ENCODE measurements around the gene SLC6A11.

SLC6A11 gene

GRCh38 chr3:10858091-10858490, 42.1 kb downstream of the SLC6A11 start:
- Histone ChIP-seq H4K8ac (ENCODE audit: low read length) (no peak overlapping the region), H3K9ac (ENCODE audit: low read length) (no peak overlapping the region), H3K23ac (ENCODE audit: low read length in 2 of 2) (no peak overlapping the region), H3K27ac (ENCODE audit: low read length, poor library complexity, severe bottlenecking) (no peak overlapping the region), H3K36me3 (ENCODE audit: control insufficient read depth in 1 of 2, insufficient read depth in 2 of 2, low read depth in 1 of 2, low read length in 2 of 2) (no peaks in the 10 kb centered on the region), H2AFZ (ENCODE audit: low read depth, low read length) (no peak overlapping the region), H3K27me3 (ENCODE audit: control insufficient read depth in 1 of 2, insufficient read depth in 1 of 2, low read length in 2 of 2) (peaks cover 0 to 34% of the 10 kb centered on the region in 2 experiments), H2BK120ac (ENCODE audit: low read depth, low read length) (no peak overlapping the region), H3K4ac (ENCODE audit: low read depth in 1 of 2, low read length in 2 of 2) (no peak overlapping the region), H2BK12ac (ENCODE audit: low read length in 2 of 2) (no peak overlapping the region), H2BK15ac (ENCODE audit: low read depth, poor library complexity, severe bottlenecking) (no peak overlapping the region), H3K79me1 (replicated peaks; ENCODE audit: low read length, poor library complexity, severe bottlenecking) (no peaks in the 10 kb centered on the region), H2BK5ac (ENCODE audit: low read depth, low read length, poor library complexity, severe bottlenecking) (no peak overlapping the region), H3K14ac (ENCODE audit: low read length in 2 of 2) (no peak overlapping the region), H2AK5ac (ENCODE audit: low read length, severe bottlenecking) (no peak overlapping the region), H3K9me3 (ENCODE audit: control insufficient read depth, low read length) (no peaks in the 10 kb centered on the region), H3K18ac (ENCODE audit: low read depth in 1 of 2, low read length in 2 of 2) (no peak overlapping the region), H3K4me3 (ENCODE audit: insufficient read depth in 1 of 2, low read depth in 1 of 2, low read length in 2 of 2) (no peak overlapping the region), H4K91ac (ENCODE audit: low read length) (no peak overlapping the region), H3K4me1 (ENCODE audit: control insufficient read depth, insufficient read depth, low read depth, low read length) (peaks cover 1% of the 10 kb centered on the region), H3K4me2 (ENCODE audit: low read length, poor library complexity, severe bottlenecking) (no peak overlapping the region)
- DNase-seq, result no peak
- WGBS, result 86% methylated on average over 1 of the region's 3 CpGs

DNA sequence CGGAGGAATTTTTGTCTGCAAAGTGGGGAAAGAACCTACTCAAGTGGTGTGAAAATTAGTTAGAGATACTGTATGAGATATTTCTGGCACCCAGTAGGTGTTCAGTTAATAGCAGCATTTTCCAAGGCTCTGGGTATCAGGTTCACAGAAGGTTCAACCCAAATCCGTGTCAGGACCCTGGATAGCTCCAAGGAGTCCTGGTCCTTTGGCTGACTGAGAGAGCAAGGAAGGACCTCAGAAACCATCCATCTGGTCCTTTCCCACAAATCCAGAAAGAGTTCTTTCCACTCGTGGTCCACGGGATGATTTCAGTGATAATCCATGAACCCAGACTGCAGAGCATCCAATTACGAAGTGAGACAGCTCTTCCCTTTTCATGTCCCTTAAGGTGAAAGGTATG, 51.4 kb downstream of the SLC6A11 start:
- Histone ChIP-seq H3K9me3 (ENCODE audit: control insufficient read depth, low read length) (no peaks in the 10 kb centered on the region), H4K8ac (ENCODE audit: low read length) (no peak overlapping the region), H2BK15ac (ENCODE audit: low read depth, poor library complexity, severe bottlenecking) (no peak overlapping the region), H2AK5ac (ENCODE audit: low read length, severe bottlenecking) (no peak overlapping the region), H3K79me1 (replicated peaks; ENCODE audit: low read length, poor library complexity, severe bottlenecking) (no peaks in the 10 kb centered on the region), H3K27ac (ENCODE audit: low read length, poor library complexity, severe bottlenecking) (no peak overlapping the region), H4K91ac (ENCODE audit: low read length) (no peak overlapping the region), H3K27me3 (ENCODE audit: control insufficient read depth in 1 of 2, insufficient read depth in 1 of 2, low read length in 2 of 2) (peaks cover 0 to 26% of the 10 kb centered on the region in 2 experiments), H3K23ac (ENCODE audit: low read length in 2 of 2) (no peak overlapping the region), H3K4ac (ENCODE audit: low read depth in 1 of 2, low read length in 2 of 2) (no peak overlapping the region), H3K4me3 (ENCODE audit: insufficient read depth in 1 of 2, low read depth in 1 of 2, low read length in 2 of 2) (no peak overlapping the region), H2BK120ac (ENCODE audit: low read depth, low read length) (no peak overlapping the region), H3K14ac (ENCODE audit: low read length in 2 of 2) (no peak overlapping the region), H3K36me3 (ENCODE audit: control insufficient read depth in 1 of 2, insufficient read depth in 2 of 2, low read depth in 1 of 2, low read length in 2 of 2) (no peaks in the 10 kb centered on the region), H2AFZ (ENCODE audit: low read depth, low read length) (no peak overlapping the region), H3K18ac (ENCODE audit: low read depth in 1 of 2, low read length in 2 of 2) (no peak overlapping the region), H3K4me2 (ENCODE audit: low read length, poor library complexity, severe bottlenecking) (no peak overlapping the region), H3K4me1 (ENCODE audit: control insufficient read depth, insufficient read depth, low read depth, low read length) (no peaks in the 10 kb centered on the region), H3K9ac (ENCODE audit: low read length) (no peak overlapping the region), H2BK12ac (ENCODE audit: low read length in 2 of 2) (no peak overlapping the region), H2BK5ac (ENCODE audit: low read depth, low read length, poor library complexity, severe bottlenecking) (no peak overlapping the region)
- DNase-seq, result no peak
- 65% methylated on average over 4 of the region's 5 CpGs for WGBS

DNA sequence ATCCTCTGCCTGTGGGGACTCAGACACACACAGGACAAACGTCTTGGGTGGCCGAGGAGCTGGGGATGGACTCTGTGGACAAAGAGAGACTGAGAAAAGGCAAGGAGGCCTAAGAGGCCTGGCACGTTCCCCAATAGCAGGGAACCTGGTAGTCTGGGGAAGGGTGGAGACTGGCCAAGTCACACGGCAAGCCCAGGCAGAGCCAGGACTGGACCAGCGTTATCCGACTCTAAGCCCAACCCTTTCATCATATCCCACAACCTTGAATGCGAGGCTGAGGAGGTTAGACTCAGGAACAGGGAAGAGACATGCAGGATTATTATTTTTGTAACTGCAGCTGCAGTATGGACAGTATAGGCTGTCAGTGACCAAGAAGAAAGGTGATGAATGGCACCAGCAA, 53.4 kb downstream of the SLC6A11 start:
- no peak overlapping the region for H2BK120ac ChIP-seq (ENCODE audit: low read depth, low read length)
- H3K36me3 ChIP-seq (ENCODE audit: control insufficient read depth in 1 of 2, insufficient read depth in 2 of 2, low read depth in 1 of 2, low read length in 2 of 2), result no peaks in the 10 kb centered on the region
- no peak overlapping the region for H3K4me3 ChIP-seq (ENCODE audit: insufficient read depth in 1 of 2, low read depth in 1 of 2, low read length in 2 of 2)
- H2BK5ac ChIP-seq (ENCODE audit: low read depth, low read length, poor library complexity, severe bottlenecking), result no peak overlapping the region
- no peak overlapping the region for H3K9ac ChIP-seq (ENCODE audit: low read length)
- no peak overlapping the region for H3K18ac ChIP-seq (ENCODE audit: low read depth in 1 of 2, low read length in 2 of 2)
- H3K4me1 ChIP-seq (ENCODE audit: control insufficient read depth, insufficient read depth, low read depth, low read length), result no peaks in the 10 kb centered on the region
- no peaks in the 10 kb centered on the region for H3K79me1 ChIP-seq (replicated peaks; ENCODE audit: low read length, poor library complexity, severe bottlenecking)
- no peak overlapping the region for H3K4me2 ChIP-seq (ENCODE audit: low read length, poor library complexity, severe bottlenecking)
- no peak overlapping the region for H3K27ac ChIP-seq (ENCODE audit: low read length, poor library complexity, severe bottlenecking)
- no peaks in the 10 kb centered on the region for H3K9me3 ChIP-seq (ENCODE audit: control insufficient read depth, low read length)
- no peak overlapping the region for H3K23ac ChIP-seq (ENCODE audit: low read length in 2 of 2)
- H4K91ac ChIP-seq (ENCODE audit: low read length), result no peak overlapping the region
- no peak for DNase-seq
- no peak overlapping the region for H2AK5ac ChIP-seq (ENCODE audit: low read length, severe bottlenecking)
- H2BK15ac ChIP-seq (ENCODE audit: low read depth, poor library complexity, severe bottlenecking), result no peak overlapping the region
- no peak overlapping the region for H2AFZ ChIP-seq (ENCODE audit: low read depth, low read length)
- H2BK12ac ChIP-seq (ENCODE audit: low read length in 2 of 2), result no peak overlapping the region
- H3K4ac ChIP-seq (ENCODE audit: low read depth in 1 of 2, low read length in 2 of 2), result no peak overlapping the region
- peaks cover 0 to 36% of the 10 kb centered on the region in 2 experiments for H3K27me3 ChIP-seq (ENCODE audit: control insufficient read depth in 1 of 2, insufficient read depth in 1 of 2, low read length in 2 of 2)
- 48% methylated on average over 6 of the region's 7 CpGs for WGBS
- H4K8ac ChIP-seq (ENCODE audit: low read length), result no peak overlapping the region
- H3K14ac ChIP-seq (ENCODE audit: low read length in 2 of 2), result no peak overlapping the region

- H2BK5ac ChIP-seq (ENCODE audit: low read depth, low read length, poor library complexity, severe bottlenecking), result no peak overlapping the region
- H3K4ac ChIP-seq (ENCODE audit: low read depth in 1 of 2, low read length in 2 of 2), result no peak overlapping the region
- H2BK15ac ChIP-seq (ENCODE audit: low read depth, poor library complexity, severe bottlenecking), result no peak overlapping the region
- peaks cover 0 to 43% of the 10 kb centered on the region in 2 experiments for H3K27me3 ChIP-seq (ENCODE audit: control insufficient read depth in 1 of 2, insufficient read depth in 1 of 2, low read length in 2 of 2)
- no peak for DNase-seq
- no peak overlapping the region for H3K23ac ChIP-seq (ENCODE audit: low read length in 2 of 2)
- H2AFZ ChIP-seq (ENCODE audit: low read depth, low read length), result no peak overlapping the region
- no peak overlapping the region for H3K14ac ChIP-seq (ENCODE audit: low read length in 2 of 2)
- no peak overlapping the region for H2BK12ac ChIP-seq (ENCODE audit: low read length in 2 of 2)
- 100% methylated on average over 1 of the region's 1 CpG for WGBS
- no peak overlapping the region for H3K4me3 ChIP-seq (ENCODE audit: insufficient read depth in 1 of 2, low read depth in 1 of 2, low read length in 2 of 2)
- H3K27ac ChIP-seq (ENCODE audit: low read length, poor library complexity, severe bottlenecking), result no peak overlapping the region
- no peak overlapping the region for H4K8ac ChIP-seq (ENCODE audit: low read length)
- no peak overlapping the region for H3K4me2 ChIP-seq (ENCODE audit: low read length, poor library complexity, severe bottlenecking)
- H3K18ac ChIP-seq (ENCODE audit: low read depth in 1 of 2, low read length in 2 of 2), result no peak overlapping the region
- no peak overlapping the region for H2AK5ac ChIP-seq (ENCODE audit: low read length, severe bottlenecking)
- H3K4me1 ChIP-seq (ENCODE audit: control insufficient read depth, insufficient read depth, low read depth, low read length), result no peaks in the 10 kb centered on the region
- no peak overlapping the region for H4K91ac ChIP-seq (ENCODE audit: low read length)
- H3K9ac ChIP-seq (ENCODE audit: low read length), result no peak overlapping the region
- no peak overlapping the region for H2BK120ac ChIP-seq (ENCODE audit: low read depth, low read length)
- no peaks in the 10 kb centered on the region for H3K36me3 ChIP-seq (ENCODE audit: control insufficient read depth in 1 of 2, insufficient read depth in 2 of 2, low read depth in 1 of 2, low read length in 2 of 2)
- no peaks in the 10 kb centered on the region for H3K79me1 ChIP-seq (replicated peaks; ENCODE audit: low read length, poor library complexity, severe bottlenecking)
- no peaks in the 10 kb centered on the region for H3K9me3 ChIP-seq (ENCODE audit: control insufficient read depth, low read length)
Measured at GRCh38 chr3:10870296-10870695, 54.3 kb downstream of the SLC6A11 start.
